ENCODE data around the gene DNAI2. TPM values are rescaled to one million over a fixed set of nuclear protein-coding genes. Genes with fewer than 3 reads are reported as not detected.

Gene DNAI2
- total RNA-seq, 1 experiment from 2014 or later, result not detected

GRCh38 chr17:74237321-74237720 lies 36.7 kb upstream of the DNAI2 start:
- H2AFZ ChIP-seq (ENCODE audit: low read depth, low read length, poor library complexity, severe bottlenecking), result no peak overlapping the region
- H3K36me3 ChIP-seq (ENCODE audit: control insufficient read depth in 1 of 2, insufficient read depth in 2 of 2, low read length in 2 of 2), result no peaks in the 10 kb centered on the region; a peak in 1 of 4 replicates
- TF ChIP-seq CEBPB (IDR thresholded peaks at IDR 0.05; ENCODE audit: low read depth) (no peak), ELF1 (IDR thresholded peaks at IDR 0.05; ENCODE audit: borderline replicate concordance, low read depth) (no peak), SRF (IDR thresholded peaks at IDR 0.05; ENCODE audit: low read depth) (no peak), POLR2AphosphoS5 (IDR thresholded peaks at IDR 0.05; ENCODE audit: low read depth, low read length) (no peak), ZNF274 (IDR thresholded peaks at IDR 0.05; ENCODE audit: low read depth, low read length) (no peak), TCF7L2 (IDR thresholded peaks at IDR 0.05; ENCODE audit: borderline replicate concordance, extremely low read depth, insufficient read depth, insufficient read length) (no peak), CBX3 (IDR thresholded peaks at IDR 0.05; ENCODE audit: low read depth) (no peak), EZH2 (IDR thresholded peaks at IDR 0.05) (no peak), POLR2A (IDR thresholded peaks at IDR 0.05; ENCODE audit: borderline replicate concordance, extremely low read depth, insufficient read depth, insufficient read length) (no peak), YY1 (IDR thresholded peaks at IDR 0.05; ENCODE audit: extremely low read depth, insufficient replicate concordance, low read depth, low read length) (no peak), ATF3 (IDR thresholded peaks at IDR 0.05) (no peak), CTCF (IDR thresholded peaks at IDR 0.05 in 2 of 3, conservative IDR thresholded peaks at IDR 0.05 in 1 of 3; ENCODE audit: borderline replicate concordance in 1 of 3, insufficient read depth in 1 of 3, low read depth in 2 of 3, low read length in 2 of 3) (no peak), FOSL1 (IDR thresholded peaks at IDR 0.05; ENCODE audit: low read depth) (no peak), SP1 (IDR thresholded peaks at IDR 0.05; ENCODE audit: low read depth) (no peak), JUND (IDR thresholded peaks at IDR 0.05) (no peak), EGR1 (IDR thresholded peaks at IDR 0.05; ENCODE audit: low read depth) (no peak), ZFX (IDR thresholded peaks at IDR 0.05) (no peak), ZBTB33 (IDR thresholded peaks at IDR 0.05; ENCODE audit: extremely low read depth, insufficient replicate concordance, low read length) (no peak), RAD21 (IDR thresholded peaks at IDR 0.05; ENCODE audit: low read depth) (no peak)
- no peaks in the 10 kb centered on the region for H3K9me2 ChIP-seq (ENCODE audit: insufficient read depth)
- no peak for DNase-seq (ENCODE audit: low read depth, low spot score)
- RAD21 ChIA-PET (ENCODE audit: low non-redundant PET in 1 of 2, low total read pairs in 2 of 2, uncharacterized antibody in 2 of 2, unreplicated experiment in 2 of 2), result no interaction called here
- BruUV-seq (replicated peaks), result no TSS peak
- H4K20me1 ChIP-seq (ENCODE audit: insufficient read depth), result no peaks in the 10 kb centered on the region
- POLR2A ChIA-PET, result interaction anchor here (1.1 kb wide), 1 partner anchor 8 kb away, joined by 3 read pairs; no protein-coding TSS in a partner anchor
- no peaks in the 10 kb centered on the region for H3K4me1 ChIP-seq (ENCODE audit: control insufficient read depth in 1 of 2, insufficient read depth in 2 of 2, low read length in 2 of 2)
- no peak overlapping the region for H3K4me2 ChIP-seq (ENCODE audit: low read length)
- H3K27me3 ChIP-seq (ENCODE audit: insufficient read depth, low read length), result no peaks in the 10 kb centered on the region
- H3K27ac ChIP-seq (ENCODE audit: low read depth, low read length), result no peak overlapping the region
- ATAC-seq, result no peak
- no peaks in the 10 kb centered on the region for H3K9me3 ChIP-seq (ENCODE audit: control insufficient read depth in 1 of 2, insufficient read depth in 1 of 2, low read depth in 1 of 2, low read length in 2 of 2)
- no peak overlapping the region for H3K4me3 ChIP-seq (replicated peaks in 1 of 2; ENCODE audit: low read depth in 1 of 2, low read length in 2 of 2)
- no peak overlapping the region for H3K9ac ChIP-seq (ENCODE audit: low read length)
- intact Hi-C loops (cut with micrococcal nuclease), result no loop called here
- no peaks in the 10 kb centered on the region for H3K79me2 ChIP-seq (ENCODE audit: insufficient read depth, low read length)
- CTCF ChIA-PET, result no interaction called here

Measured in HCT116 (cell line).